ENCODE results near the gene MACROD2.

DNA sequence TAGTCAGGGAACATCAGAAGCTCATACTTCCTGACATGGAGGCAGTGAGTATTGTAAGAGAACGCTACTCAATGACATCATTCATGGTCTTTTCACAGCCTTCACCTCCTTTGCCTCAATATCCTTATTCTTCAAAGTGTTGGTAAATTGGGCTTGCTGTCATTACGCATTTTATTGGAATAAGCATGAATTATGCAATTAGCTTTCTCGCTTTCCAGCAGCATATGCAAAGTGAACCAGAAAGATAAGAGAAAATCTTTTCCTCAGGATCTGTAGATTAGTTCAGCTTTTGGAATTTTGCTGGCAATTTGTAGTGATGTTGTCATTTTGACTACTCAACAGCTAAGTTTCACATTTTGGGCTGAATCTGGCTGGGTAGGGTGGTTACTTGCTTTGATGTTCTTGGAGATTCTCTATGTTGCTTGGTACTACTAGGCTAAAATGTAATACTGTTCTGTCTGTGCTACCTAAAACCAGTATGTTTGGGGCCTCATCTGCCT lies 1565.8 kb downstream of the MACROD2 start:
- TF ChIP-seq, protein P1, sequence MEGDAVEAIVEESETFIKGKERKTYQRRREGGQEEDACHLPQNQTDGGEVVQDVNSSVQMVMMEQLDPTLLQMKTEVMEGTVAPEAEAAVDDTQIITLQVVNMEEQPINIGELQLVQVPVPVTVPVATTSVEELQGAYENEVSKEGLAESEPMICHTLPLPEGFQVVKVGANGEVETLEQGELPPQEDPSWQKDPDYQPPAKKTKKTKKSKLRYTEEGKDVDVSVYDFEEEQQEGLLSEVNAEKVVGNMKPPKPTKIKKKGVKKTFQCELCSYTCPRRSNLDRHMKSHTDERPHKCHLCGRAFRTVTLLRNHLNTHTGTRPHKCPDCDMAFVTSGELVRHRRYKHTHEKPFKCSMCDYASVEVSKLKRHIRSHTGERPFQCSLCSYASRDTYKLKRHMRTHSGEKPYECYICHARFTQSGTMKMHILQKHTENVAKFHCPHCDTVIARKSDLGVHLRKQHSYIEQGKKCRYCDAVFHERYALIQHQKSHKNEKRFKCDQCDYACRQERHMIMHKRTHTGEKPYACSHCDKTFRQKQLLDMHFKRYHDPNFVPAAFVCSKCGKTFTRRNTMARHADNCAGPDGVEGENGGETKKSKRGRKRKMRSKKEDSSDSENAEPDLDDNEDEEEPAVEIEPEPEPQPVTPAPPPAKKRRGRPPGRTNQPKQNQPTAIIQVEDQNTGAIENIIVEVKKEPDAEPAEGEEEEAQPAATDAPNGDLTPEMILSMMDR (IDR thresholded peaks at IDR 0.05), result no peak
- no peak for TF ChIP-seq POLR2A (IDR thresholded peaks at IDR 0.05)
